Measurements from ENCODE around the gene PSMG3. TPM values are rescaled to one million over a fixed set of nuclear protein-coding genes. Genes with fewer than 3 reads are reported as not detected.

PSMG3 gene
- total RNA-seq, 1 experiment from 2014 or later: 33.3 TPM

- TF ChIP-seq MLX (CRISPR knock-in tag; IDR thresholded peaks at IDR 0.05): no peak
- TF ChIP-seq ARID4B (CRISPR knock-in tag; IDR thresholded peaks at IDR 0.05; ENCODE audit: borderline replicate concordance): no peak
- peak; percentile 97 for TF ChIP-seq GTF2I (CRISPR knock-in tag; conservative IDR thresholded peaks at IDR 0.05)
- no peak for TF ChIP-seq ZNF232 (CRISPR knock-in tag; IDR thresholded peaks at IDR 0.05)
- no peak for TF ChIP-seq E2F1 (CRISPR knock-in tag; IDR thresholded peaks at IDR 0.05)
- TF ChIP-seq ATF2 (CRISPR knock-in tag; IDR thresholded peaks at IDR 0.05; ENCODE audit: borderline replicate concordance, low read depth): no peak
- TF ChIP-seq ATF1 (CRISPR knock-in tag; IDR thresholded peaks at IDR 0.05): no peak
- no peak for TF ChIP-seq IRF2 (CRISPR knock-in tag; IDR thresholded peaks at IDR 0.05; ENCODE audit: borderline replicate concordance, low read depth)
- 0 out of 2 replicates have a peak, but pooled peaks have one; percentile 55 for TF ChIP-seq SMAD3 (CRISPR knock-in tag; IDR thresholded peaks at IDR 0.05; ENCODE audit: borderline replicate concordance)
- TF ChIP-seq USF2 (CRISPR knock-in tag; IDR thresholded peaks at IDR 0.05): peak; percentile 26; the same call in 1 of the 2 replicates
- no peak for TF ChIP-seq ATF3 (CRISPR knock-in tag; conservative IDR thresholded peaks at IDR 0.05)
- no peak for TF ChIP-seq E2F5 (CRISPR knock-in tag; IDR thresholded peaks at IDR 0.05)
- no peak for TF ChIP-seq ZNF671 (CRISPR knock-in tag; IDR thresholded peaks at IDR 0.05)
- no peak for TF ChIP-seq FOXP1 (CRISPR knock-in tag; IDR thresholded peaks at IDR 0.05; ENCODE audit: borderline replicate concordance)
- TF ChIP-seq SP1 (CRISPR knock-in tag; conservative IDR thresholded peaks at IDR 0.05): no peak
- no peak for TF ChIP-seq ZNF219 (CRISPR knock-in tag; IDR thresholded peaks at IDR 0.05; ENCODE audit: borderline replicate concordance)
- no peak for TF ChIP-seq CTCF (IDR thresholded peaks at IDR 0.05)
- no peak for TF ChIP-seq ZBTB21 (CRISPR knock-in tag; IDR thresholded peaks at IDR 0.05; ENCODE audit: borderline replicate concordance)
- TF ChIP-seq GRHL2 (CRISPR knock-in tag; IDR thresholded peaks at IDR 0.05; ENCODE audit: insufficient replicate concordance, severe bottlenecking): no peak
- peak; percentile 35 for TF ChIP-seq ETV6 (CRISPR knock-in tag; IDR thresholded peaks at IDR 0.05)
- TF ChIP-seq ERG (CRISPR knock-in tag; IDR thresholded peaks at IDR 0.05): 0 out of 2 replicates have a peak, but pooled peaks have one; percentile 47
- TF ChIP-seq OVOL2 (CRISPR knock-in tag; IDR thresholded peaks at IDR 0.05; ENCODE audit: borderline replicate concordance): no peak
- no peak for TF ChIP-seq ZNF138 (CRISPR knock-in tag; conservative IDR thresholded peaks at IDR 0.05)
- TF ChIP-seq MXD4 (CRISPR knock-in tag; IDR thresholded peaks at IDR 0.05; ENCODE audit: borderline replicate concordance): no peak
- no peak for TF ChIP-seq NR3C1 (CRISPR knock-in tag; conservative IDR thresholded peaks at IDR 0.05; ENCODE audit: low read depth)
Observed at GRCh38 chr7:1576521-1577253, 6.9 kb upstream of the PSMG3 start (continued).
